Measurements from ENCODE around the gene TAX1BP1. TPM values are rescaled to one million over a fixed set of nuclear protein-coding genes. Genes with fewer than 3 reads are reported as not detected.

The TAX1BP1 gene
- total and polyA plus RNA-seq, 2 experiments from 2014 or later: 56.5 to 87.9 TPM

DNA sequence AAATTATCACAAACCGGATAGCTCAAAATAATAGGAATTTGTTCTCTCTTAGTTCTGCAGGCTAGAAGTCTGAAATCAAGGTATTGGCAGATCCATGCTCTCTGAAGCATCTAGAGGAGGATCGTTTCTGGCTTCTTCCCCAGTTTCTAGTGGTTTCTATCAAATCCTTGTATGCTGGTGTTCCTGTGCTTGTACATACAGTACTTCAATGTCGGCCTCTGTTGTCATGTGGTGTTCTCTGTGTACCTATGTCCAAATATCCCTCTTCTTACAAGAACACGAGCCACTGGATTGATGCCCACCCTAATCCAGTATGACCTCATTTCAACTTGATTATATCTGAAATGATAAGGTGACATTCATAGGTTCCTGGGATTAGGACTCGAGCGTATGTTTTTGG lies 9.8 kb upstream of the TAX1BP1 start (continued):
- TF ChIP-seq, protein P1, sequence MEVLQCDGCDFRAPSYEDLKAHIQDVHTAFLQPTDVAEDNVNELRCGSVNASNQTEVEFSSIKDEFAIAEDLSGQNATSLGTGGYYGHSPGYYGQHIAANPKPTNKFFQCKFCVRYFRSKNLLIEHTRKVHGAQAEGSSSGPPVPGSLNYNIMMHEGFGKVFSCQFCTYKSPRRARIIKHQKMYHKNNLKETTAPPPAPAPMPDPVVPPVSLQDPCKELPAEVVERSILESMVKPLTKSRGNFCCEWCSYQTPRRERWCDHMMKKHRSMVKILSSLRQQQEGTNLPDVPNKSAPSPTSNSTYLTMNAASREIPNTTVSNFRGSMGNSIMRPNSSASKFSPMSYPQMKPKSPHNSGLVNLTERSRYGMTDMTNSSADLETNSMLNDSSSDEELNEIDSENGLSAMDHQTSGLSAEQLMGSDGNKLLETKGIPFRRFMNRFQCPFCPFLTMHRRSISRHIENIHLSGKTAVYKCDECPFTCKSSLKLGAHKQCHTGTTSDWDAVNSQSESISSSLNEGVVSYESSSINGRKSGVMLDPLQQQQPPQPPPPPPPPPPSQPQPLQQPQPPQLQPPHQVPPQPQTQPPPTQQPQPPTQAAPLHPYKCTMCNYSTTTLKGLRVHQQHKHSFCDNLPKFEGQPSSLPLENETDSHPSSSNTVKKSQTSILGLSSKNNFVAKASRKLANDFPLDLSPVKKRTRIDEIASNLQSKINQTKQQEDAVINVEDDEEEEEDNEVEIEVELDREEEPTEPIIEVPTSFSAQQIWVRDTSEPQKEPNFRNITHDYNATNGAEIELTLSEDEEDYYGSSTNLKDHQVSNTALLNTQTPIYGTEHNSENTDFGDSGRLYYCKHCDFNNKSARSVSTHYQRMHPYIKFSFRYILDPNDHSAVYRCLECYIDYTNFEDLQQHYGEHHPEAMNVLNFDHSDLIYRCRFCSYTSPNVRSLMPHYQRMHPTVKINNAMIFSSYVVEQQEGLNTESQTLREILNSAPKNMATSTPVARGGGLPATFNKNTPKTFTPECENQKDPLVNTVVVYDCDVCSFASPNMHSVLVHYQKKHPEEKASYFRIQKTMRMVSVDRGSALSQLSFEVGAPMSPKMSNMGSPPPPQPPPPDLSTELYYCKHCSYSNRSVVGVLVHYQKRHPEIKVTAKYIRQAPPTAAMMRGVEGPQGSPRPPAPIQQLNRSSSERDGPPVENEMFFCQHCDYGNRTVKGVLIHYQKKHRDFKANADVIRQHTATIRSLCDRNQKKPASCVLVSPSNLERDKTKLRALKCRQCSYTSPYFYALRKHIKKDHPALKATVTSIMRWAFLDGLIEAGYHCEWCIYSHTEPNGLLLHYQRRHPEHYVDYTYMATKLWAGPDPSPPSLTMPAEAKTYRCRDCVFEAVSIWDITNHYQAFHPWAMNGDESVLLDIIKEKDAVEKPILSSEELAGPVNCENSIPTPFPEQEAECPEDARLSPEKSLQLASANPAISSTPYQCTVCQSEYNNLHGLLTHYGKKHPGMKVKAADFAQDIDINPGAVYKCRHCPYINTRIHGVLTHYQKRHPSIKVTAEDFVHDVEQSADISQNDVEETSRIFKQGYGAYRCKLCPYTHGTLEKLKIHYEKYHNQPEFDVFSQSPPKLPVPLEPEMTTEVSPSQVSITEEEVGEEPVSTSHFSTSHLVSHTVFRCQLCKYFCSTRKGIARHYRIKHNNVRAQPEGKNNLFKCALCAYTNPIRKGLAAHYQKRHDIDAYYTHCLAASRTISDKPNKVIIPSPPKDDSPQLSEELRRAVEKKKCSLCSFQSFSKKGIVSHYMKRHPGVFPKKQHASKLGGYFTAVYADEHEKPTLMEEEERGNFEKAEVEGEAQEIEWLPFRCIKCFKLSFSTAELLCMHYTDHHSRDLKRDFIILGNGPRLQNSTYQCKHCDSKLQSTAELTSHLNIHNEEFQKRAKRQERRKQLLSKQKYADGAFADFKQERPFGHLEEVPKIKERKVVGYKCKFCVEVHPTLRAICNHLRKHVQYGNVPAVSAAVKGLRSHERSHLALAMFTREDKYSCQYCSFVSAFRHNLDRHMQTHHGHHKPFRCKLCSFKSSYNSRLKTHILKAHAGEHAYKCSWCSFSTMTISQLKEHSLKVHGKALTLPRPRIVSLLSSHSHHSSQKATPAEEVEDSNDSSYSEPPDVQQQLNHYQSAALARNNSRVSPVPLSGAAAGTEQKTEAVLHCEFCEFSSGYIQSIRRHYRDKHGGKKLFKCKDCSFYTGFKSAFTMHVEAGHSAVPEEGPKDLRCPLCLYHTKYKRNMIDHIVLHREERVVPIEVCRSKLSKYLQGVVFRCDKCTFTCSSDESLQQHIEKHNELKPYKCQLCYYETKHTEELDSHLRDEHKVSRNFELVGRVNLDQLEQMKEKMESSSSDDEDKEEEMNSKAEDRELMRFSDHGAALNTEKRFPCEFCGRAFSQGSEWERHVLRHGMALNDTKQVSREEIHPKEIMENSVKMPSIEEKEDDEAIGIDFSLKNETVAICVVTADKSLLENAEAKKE (CRISPR knock-in tag; IDR thresholded peaks at IDR 0.05): no peak
- TF ChIP-seq ETS1 (IDR thresholded peaks at IDR 0.05) (no peak), EZH2phosphoT487 (IDR thresholded peaks at IDR 0.05; ENCODE audit: unreplicated experiment) (no peak), STAT1 (IDR thresholded peaks at IDR 0.05; ENCODE audit: unreplicated experiment) (no peak)

- Histone ChIP-seq H3K4me1 (ENCODE audit: insufficient read depth) (no peaks in the 10 kb centered on the region), H3K27me3 (ENCODE audit: insufficient read depth) (no peaks in the 10 kb centered on the region), H3F3A (replicated peaks; ENCODE audit: low read depth) (no peaks in the 10 kb centered on the region), H3K9me2 (ENCODE audit: insufficient read depth) (no peaks in the 10 kb centered on the region), H3K4me2 (no peak overlapping the region), H3K36me3 (ENCODE audit: insufficient read depth) (no peaks in the 10 kb centered on the region), H3K4me3 (no peak overlapping the region), H3K27ac (ENCODE audit: low read depth) (no peak overlapping the region), H3K79me2 (replicated peaks; ENCODE audit: insufficient read depth) (no peaks in the 10 kb centered on the region), H2AFZ (no peak overlapping the region), H4K20me1 (replicated peaks; ENCODE audit: insufficient read depth) (no peaks in the 10 kb centered on the region)
- no peak for ATAC-seq
- no peak for DNase-seq (ENCODE audit: low spot score)
- H3K4me1 Mint-ChIP-seq: peaks cover 6% of the 10 kb centered on the region
- no peaks in the 10 kb centered on the region for H3K9me3 Mint-ChIP-seq
- no peaks in the 10 kb centered on the region for H3K27me3 Mint-ChIP-seq (ENCODE audit: insufficient read depth, low read depth, poor library complexity)
- no peak overlapping the region for H3K4me3 Mint-ChIP-seq
- H3K27ac Mint-ChIP-seq: no peak overlapping the region
- H3K36me3 Mint-ChIP-seq (ENCODE audit: low read depth): no peaks in the 10 kb centered on the region
- TF ChIP-seq ZNF331 (CRISPR knock-in tag; IDR thresholded peaks at IDR 0.05; ENCODE audit: low read depth) (no peak), POLR2AphosphoS5 (IDR thresholded peaks at IDR 0.05; ENCODE audit: low read depth) (no peak), EZH2phosphoT487 (IDR thresholded peaks at IDR 0.05; ENCODE audit: unreplicated experiment) (no peak), EZH2 (IDR thresholded peaks at IDR 0.05; ENCODE audit: low read depth, unreplicated experiment) (no peak), ZNF114 (CRISPR knock-in tag; IDR thresholded peaks at IDR 0.05) (no peak), REST (IDR thresholded peaks at IDR 0.05; ENCODE audit: unreplicated experiment) (no peak), CREB1 (CRISPR knock-in tag; IDR thresholded peaks at IDR 0.05; ENCODE audit: low read depth) (no peak)
- TF ChIP-seq, protein P2, sequence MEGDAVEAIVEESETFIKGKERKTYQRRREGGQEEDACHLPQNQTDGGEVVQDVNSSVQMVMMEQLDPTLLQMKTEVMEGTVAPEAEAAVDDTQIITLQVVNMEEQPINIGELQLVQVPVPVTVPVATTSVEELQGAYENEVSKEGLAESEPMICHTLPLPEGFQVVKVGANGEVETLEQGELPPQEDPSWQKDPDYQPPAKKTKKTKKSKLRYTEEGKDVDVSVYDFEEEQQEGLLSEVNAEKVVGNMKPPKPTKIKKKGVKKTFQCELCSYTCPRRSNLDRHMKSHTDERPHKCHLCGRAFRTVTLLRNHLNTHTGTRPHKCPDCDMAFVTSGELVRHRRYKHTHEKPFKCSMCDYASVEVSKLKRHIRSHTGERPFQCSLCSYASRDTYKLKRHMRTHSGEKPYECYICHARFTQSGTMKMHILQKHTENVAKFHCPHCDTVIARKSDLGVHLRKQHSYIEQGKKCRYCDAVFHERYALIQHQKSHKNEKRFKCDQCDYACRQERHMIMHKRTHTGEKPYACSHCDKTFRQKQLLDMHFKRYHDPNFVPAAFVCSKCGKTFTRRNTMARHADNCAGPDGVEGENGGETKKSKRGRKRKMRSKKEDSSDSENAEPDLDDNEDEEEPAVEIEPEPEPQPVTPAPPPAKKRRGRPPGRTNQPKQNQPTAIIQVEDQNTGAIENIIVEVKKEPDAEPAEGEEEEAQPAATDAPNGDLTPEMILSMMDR (conservative IDR thresholded peaks at IDR 0.05; ENCODE audit: low read depth in 2 of 2): no peak
Observed at GRCh38 chr7:27734583-27734982, 5.4 kb upstream of the TAX1BP1 start.
